A673 (cell line): ENCODE results near the gene ADGB.

ENCODE experiments used
- CTCF ChIP-seq: fragments of 300-800, 200-600 bp; sonication (generic); conservative IDR thresholded peaks from 2 replicates; pipeline ENCODE4 v1.5.1; 2017; ENCODE audit warnings: low read depth, mild to moderate bottlenecking, antibody characterized with exemption, low read length, moderate library complexity, mixed read lengths
- EZH2 ChIP-seq: fragments of 200-600 bp; sonication (generic); IDR thresholded peaks from 2 replicates; pipeline ENCODE4 v1.6.1; 2017; ENCODE audit warnings: borderline replicate concordance, low read depth, mild to moderate bottlenecking, mixed read lengths, antibody characterized with exemption, low read length; ENCODE audit not compliant: poor library complexity, severe bottlenecking

- TF ChIP-seq CTCF (no peak), EZH2 (no peak)
Measured at GRCh38 chr6:146598772-146599405, at the start of gene ADGB.
